ENCODE data around the gene FSTL5. TPM values are rescaled to one million over a fixed set of nuclear protein-coding genes. Genes with fewer than 3 reads are reported as not detected.

The FSTL5 gene
- total and polyA plus RNA-seq, 9 of the 15 experiments (the other 6 are each of a cell fraction or from before 2014, with no cell fraction given), result 0.09 to 3.1 (median 0.50) TPM; not detected in 1

- intact Hi-C loops (cut with micrococcal nuclease) (no loop called here), in situ Hi-C loops (cut with MboI) (no loop called here)
- Histone ChIP-seq H3K4me2 (ENCODE audit: insufficient read depth, low read length) (no peak overlapping the region), H3K9me1 (ENCODE audit: control insufficient read depth, insufficient read depth, low read length) (no peaks in the 10 kb centered on the region), H3K27ac (ENCODE audit: extremely low read depth, low read depth, low read length) (no peak overlapping the region), H3K4me1 (replicated peaks in 1 of 2; ENCODE audit: control insufficient read depth in 2 of 2, insufficient read depth in 2 of 2, low read length in 2 of 2) (no peaks in the 10 kb centered on the region), H2AFZ (ENCODE audit: low read depth, low read length) (no peak overlapping the region), H3K9ac (ENCODE audit: insufficient read depth in 1 of 2, low read depth in 2 of 2, low read length in 2 of 2) (no peak overlapping the region), H4K20me1 (replicated peaks; ENCODE audit: control insufficient read depth, insufficient read depth, low read length) (no peaks in the 10 kb centered on the region), H3K27me3 (ENCODE audit: control insufficient read depth in 2 of 2, insufficient read depth in 2 of 2, low read length in 2 of 2) (no peaks in the 10 kb centered on the region), H3K36me3 (ENCODE audit: control insufficient read depth, insufficient read depth, low read length) (no peaks in the 10 kb centered on the region), H3K9me3 (replicated peaks; ENCODE audit: control insufficient read depth, insufficient read depth, low read depth, low read length) (no peaks in the 10 kb centered on the region), H3K4me3 (no peak overlapping the region), H3K79me2 (ENCODE audit: control insufficient read depth, insufficient read depth, low read length) (no peaks in the 10 kb centered on the region)
- ATAC-seq (no peak), FAIRE-seq (no peak), DNase-seq (ENCODE audit: extremely low read depth in 1 of 4, low spot score in 3 of 4) (no peak)
- 0% methylated on average over 1 of the region's 1 CpG for WGBS (ENCODE audit: insufficient coverage, low coverage, missing lambda C conversion rate)
- CTCF ChIA-PET (ENCODE audit: low intra/inter-chr PET ratio), result no interaction called here
- no TSS peak for BruUV-seq (replicated peaks)
- TF ChIP-seq RFX5 (IDR thresholded peaks at IDR 0.05; ENCODE audit: low read depth, low read length) (no peak), ZNF175 (CRISPR knock-in tag; IDR thresholded peaks at IDR 0.05; ENCODE audit: low read depth) (no peak), BRF1 (IDR thresholded peaks at IDR 0.05; ENCODE audit: borderline replicate concordance, extremely low read depth, insufficient read length) (no peak), FOXM1 (IDR thresholded peaks at IDR 0.05; ENCODE audit: low read depth) (no peak), FOXM1 (CRISPR knock-in tag; IDR thresholded peaks at IDR 0.05; ENCODE audit: low read depth) (no peak), FOXA3 (CRISPR knock-in tag; conservative IDR thresholded peaks at IDR 0.05 in 1 of 2, IDR thresholded peaks at IDR 0.05 in 1 of 2) (no peak), HMBOX1 (IDR thresholded peaks at IDR 0.05) (no peak), RNF2 (IDR thresholded peaks at IDR 0.05) (no peak)
- TF ChIP-seq, protein P1, sequence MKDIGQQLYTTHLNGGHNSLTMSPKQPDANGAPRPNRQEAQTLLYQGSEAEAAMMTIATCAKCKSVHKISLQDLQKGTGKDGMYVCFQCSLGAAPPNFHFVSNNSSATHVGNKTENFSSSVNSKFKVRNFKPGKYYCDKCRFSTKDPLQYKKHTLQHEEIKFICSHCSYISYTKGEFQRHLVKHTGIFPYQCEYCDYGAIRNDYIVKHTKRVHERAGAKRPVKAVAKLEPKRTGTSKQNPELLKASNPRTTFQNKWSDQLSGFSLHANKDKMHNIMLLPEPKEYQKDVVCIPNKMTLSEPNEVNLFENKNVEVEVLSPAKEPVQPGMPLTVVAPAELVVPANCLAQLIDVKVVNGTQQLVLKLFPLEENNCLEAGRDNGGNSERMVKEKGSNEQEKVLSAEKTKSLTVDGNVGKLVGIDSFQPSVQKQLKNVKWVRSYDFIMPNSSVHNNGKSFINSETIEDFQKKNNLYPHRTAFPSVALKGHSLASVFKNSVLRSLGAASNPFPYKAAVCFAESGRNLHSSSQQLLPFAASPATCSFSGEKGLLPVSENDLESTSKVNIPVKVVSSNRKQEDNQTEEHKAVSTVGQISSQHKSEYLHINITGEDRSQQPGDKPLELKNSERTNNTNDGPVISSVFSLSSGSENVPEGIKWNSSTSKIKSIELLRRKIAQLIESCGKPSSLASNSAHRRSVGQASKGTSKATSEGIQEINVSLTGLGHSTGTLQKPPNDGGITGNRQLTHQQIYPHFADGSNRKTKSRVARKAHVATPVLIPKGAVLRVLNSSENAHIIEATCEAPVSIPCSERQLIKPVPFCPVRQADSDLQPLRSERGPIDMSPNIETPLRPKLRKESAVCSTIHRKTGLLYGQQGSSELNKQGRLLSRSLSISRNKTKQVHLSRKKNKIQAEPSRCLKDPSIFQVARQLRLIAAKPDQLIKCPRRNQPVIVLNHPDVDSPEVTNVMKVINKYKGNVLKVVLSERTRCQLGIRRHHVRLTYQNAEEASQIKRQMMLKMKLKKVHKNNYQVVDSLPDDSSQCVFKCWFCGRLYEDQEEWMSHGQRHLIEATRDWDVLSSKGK (CRISPR knock-in tag; IDR thresholded peaks at IDR 0.05), result no peak
- TF ChIP-seq, protein P2, sequence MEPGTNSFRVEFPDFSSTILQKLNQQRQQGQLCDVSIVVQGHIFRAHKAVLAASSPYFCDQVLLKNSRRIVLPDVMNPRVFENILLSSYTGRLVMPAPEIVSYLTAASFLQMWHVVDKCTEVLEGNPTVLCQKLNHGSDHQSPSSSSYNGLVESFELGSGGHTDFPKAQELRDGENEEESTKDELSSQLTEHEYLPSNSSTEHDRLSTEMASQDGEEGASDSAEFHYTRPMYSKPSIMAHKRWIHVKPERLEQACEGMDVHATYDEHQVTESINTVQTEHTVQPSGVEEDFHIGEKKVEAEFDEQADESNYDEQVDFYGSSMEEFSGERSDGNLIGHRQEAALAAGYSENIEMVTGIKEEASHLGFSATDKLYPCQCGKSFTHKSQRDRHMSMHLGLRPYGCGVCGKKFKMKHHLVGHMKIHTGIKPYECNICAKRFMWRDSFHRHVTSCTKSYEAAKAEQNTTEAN (CRISPR knock-in tag; IDR thresholded peaks at IDR 0.05), result no peak
- POLR2A ChIA-PET, result no interaction called here
These were observed 510.1 kb downstream of the FSTL5 start for GRCh38 chr4:161653697-161654096.
